H9 (cell line): ENCODE data around the gene SLC16A2. TPM values are rescaled to one million over a fixed set of nuclear protein-coding genes. Genes with fewer than 3 reads are reported as not detected.

ENCODE experiments used
- DNase-seq: peaks from one replicate; pipeline ENCODE4 v3.0.0-alpha.2; 2017
- H2AFZ ChIP-seq: one replicate; pipeline ENCODE4 v1.6.1; 2013; ENCODE audit warnings: mild to moderate bottlenecking, low read length, control low read depth, moderate library complexity
- H2AK5ac ChIP-seq: 2 replicates; pipeline ENCODE4 v1.6.1; 2013; ENCODE audit warnings: low read length, control low read depth, mixed read lengths; ENCODE audit not compliant: insufficient read length
- H2BK120ac ChIP-seq: one replicate; pipeline ENCODE4 v1.6.1; 2013; ENCODE audit warnings: low read depth, mild to moderate bottlenecking, low read length, control low read depth, inconsistent platforms; ENCODE audit not compliant: poor library complexity, severe bottlenecking
- H2BK12ac ChIP-seq: 2 replicates; pipeline ENCODE4 v1.6.1; 2013; ENCODE audit warnings: low read length, control low read depth, mixed read lengths, low read depth; ENCODE audit not compliant: insufficient read length
- H2BK15ac ChIP-seq: 2 replicates; pipeline ENCODE4 v1.6.1; 2013; ENCODE audit warnings: low read depth, low read length, control low read depth
- H2BK20ac ChIP-seq: one replicate; pipeline ENCODE4 v1.6.1; 2013; ENCODE audit warnings: low read depth, mild to moderate bottlenecking, low read length, control low read depth, inconsistent platforms; ENCODE audit not compliant: poor library complexity, severe bottlenecking
- H2BK5ac ChIP-seq: 2 replicates; pipeline ENCODE4 v1.6.1; 2013; ENCODE audit warnings: low read length, control low read depth, mixed read lengths; ENCODE audit not compliant: insufficient read length
- H3K14ac ChIP-seq: 2 replicates; pipeline ENCODE4 v1.6.1; 2013; ENCODE audit warnings: low read length, control low read depth; ENCODE audit not compliant: insufficient read depth
- H3K18ac ChIP-seq: 2 replicates; pipeline ENCODE4 v1.6.1; 2013; ENCODE audit warnings: low read depth, mild to moderate bottlenecking, mixed read lengths, low read length, control low read depth; ENCODE audit not compliant: insufficient read length
- H3K23ac ChIP-seq: 2 replicates; pipeline ENCODE4 v1.6.1; 2013; ENCODE audit warnings: low read length, control low read depth, mixed read lengths, low read depth; ENCODE audit not compliant: insufficient read length
- H3K23me2 ChIP-seq: 2 replicates; pipeline ENCODE4 v1.6.1; 2013; ENCODE audit warnings: low read depth, mild to moderate bottlenecking, mixed read lengths, low read length, control low read depth; ENCODE audit not compliant: insufficient read length, poor library complexity, severe bottlenecking
- H3K27ac ChIP-seq: 2 replicates; pipeline ENCODE4 v1.5.1; 2013; ENCODE audit warnings: low read length, control low read depth, mixed read lengths, low read depth; ENCODE audit not compliant: insufficient read length
- H3K27me3 ChIP-seq: 2 replicates; pipeline ENCODE4 v1.6.1; 2013; ENCODE audit warnings: low read length, control low read depth, inconsistent platforms; ENCODE audit not compliant: insufficient read depth
- H3K4ac ChIP-seq: 2 replicates; pipeline ENCODE4 v1.6.1; 2013; ENCODE audit warnings: low read depth, mild to moderate bottlenecking, control low read depth, inconsistent platforms, low read length, moderate library complexity
- H3K4me1 ChIP-seq: 2 replicates; pipeline ENCODE4 v1.6.1; 2013; ENCODE audit warnings: low read length, control low read depth, inconsistent platforms; ENCODE audit not compliant: insufficient read depth
- H3K4me2 ChIP-seq: 2 replicates; pipeline ENCODE4 v1.6.1; 2013; ENCODE audit warnings: low read length, control low read depth, mixed read lengths; ENCODE audit not compliant: insufficient read length, insufficient read depth
- H3K56ac ChIP-seq: 2 replicates; pipeline ENCODE4 v1.6.1; 2013; ENCODE audit warnings: low read depth, mild to moderate bottlenecking, mixed read lengths, low read length, control low read depth; ENCODE audit not compliant: insufficient read length
- H3K79me1 ChIP-seq: 2 replicates; pipeline ENCODE4 v1.6.1; 2013; ENCODE audit warnings: low read depth, mild to moderate bottlenecking, moderate library complexity, low read length, control low read depth, inconsistent platforms; ENCODE audit not compliant: insufficient read depth, poor library complexity, severe bottlenecking
- H3K79me2 ChIP-seq: 2 replicates; pipeline ENCODE4 v1.6.1; 2013; ENCODE audit warnings: low read length, control low read depth, inconsistent platforms; ENCODE audit not compliant: insufficient read depth
- H3K9ac ChIP-seq: 2 replicates; pipeline ENCODE4 v1.6.1; 2013; ENCODE audit warnings: low read length, control low read depth, mixed read lengths; ENCODE audit not compliant: insufficient read length; ENCODE audit errors: extremely low read depth
- H3K9me3 ChIP-seq: one replicate; pipeline ENCODE4 v1.6.1; 2013; ENCODE audit warnings: low read depth, low read length, inconsistent platforms; ENCODE audit not compliant: control insufficient read depth
- H3T11ph ChIP-seq: one replicate; pipeline ENCODE4 v1.6.1; 2013; ENCODE audit warnings: mild to moderate bottlenecking, low read length, control low read depth, inconsistent platforms
- H4K20me1 ChIP-seq: one replicate; pipeline ENCODE4 v1.6.1; 2013; ENCODE audit not compliant: control insufficient read depth, insufficient read length, insufficient read depth
- H4K5ac ChIP-seq: 2 replicates; pipeline ENCODE4 v1.6.1; 2013; ENCODE audit warnings: low read depth, mild to moderate bottlenecking, mixed read lengths, low read length, control low read depth; ENCODE audit not compliant: insufficient read length
- H4K8ac ChIP-seq: replicated peaks from 2 replicates; pipeline ENCODE4 v1.6.1; 2013; ENCODE audit warnings: low read length, control low read depth, mixed read lengths, low read depth; ENCODE audit not compliant: insufficient read length
- H4K91ac ChIP-seq: 2 replicates; pipeline ENCODE4 v1.6.1; 2013; ENCODE audit warnings: low read depth, mild to moderate bottlenecking, moderate library complexity, mixed read lengths, low read length, control low read depth; ENCODE audit not compliant: insufficient read length
- H3K27ac Mint-ChIP-seq, 3 experiments: 2 replicates in 2 of 3; 3 replicates in 1 of 3; pipeline ENCODE4 v1.8.0; 2020 to 2021; ENCODE audit warnings: mixed read lengths in 3 of 3, mild to moderate bottlenecking in 1 of 3, moderate library complexity in 1 of 3
- H3K27me3 Mint-ChIP-seq: 2 replicates; pipeline ENCODE4 v1.8.0; 2021; ENCODE audit warnings: low read depth, mild to moderate bottlenecking, moderate library complexity, mixed read lengths
- H3K36me3 Mint-ChIP-seq, 3 experiments: 2 replicates in 2 of 3; 3 replicates in 1 of 3; pipeline ENCODE4 v1.8.0; 2020 to 2021; ENCODE audit warnings: low read depth in 3 of 3, mixed read lengths in 3 of 3; ENCODE audit not compliant: insufficient read depth in 1 of 3
- H3K4me1 Mint-ChIP-seq, 2 experiments: 2 replicates each; pipeline ENCODE4 v1.8.0; 2020; ENCODE audit warnings: mixed read lengths in 2 of 2
- H3K4me3 Mint-ChIP-seq, 2 experiments: 2 replicates in 1 of 2; 3 replicates in 1 of 2; pipeline ENCODE4 v1.8.0; 2020 to 2021; ENCODE audit warnings: mild to moderate bottlenecking in 2 of 2, mixed read lengths in 2 of 2, moderate library complexity in 1 of 2
- H3K9me3 Mint-ChIP-seq, 2 experiments: 2 replicates in 1 of 2; 3 replicates in 1 of 2; pipeline ENCODE4 v1.8.0; 2020; ENCODE audit warnings: mild to moderate bottlenecking in 2 of 2, mixed read lengths in 2 of 2, moderate library complexity in 1 of 2
- CTCF ChIP-seq: fragments of 200-600 bp; sonication (generic); conservative IDR thresholded peaks from 3 replicates; pipeline ENCODE4 v1.8.0; 2021; ENCODE audit warnings: antibody characterized with exemption, mild to moderate bottlenecking
- WGBS: extraction: QIAGEN DNeasy Blood & Tissue Kit; methylation state at CpG from one replicate; pipeline ENCODE4 v1.1.7; 2013; ENCODE audit warnings: missing lambda C conversion rate, low lambda C conversion rate, mixed read lengths; ENCODE audit not compliant: insufficient read length; ENCODE audit errors: extremely low coverage; 5-methylcytosine and 5-hydroxymethylcytosine counted together
- total RNA-seq: library from RNA; stranded (reverse); gene quantifications from 2 replicates; pipeline ENCODE4 v1.2.1, GENCODE V29; 2021

Gene SLC16A2
- total RNA-seq, 1 experiment from 2014 or later = 17.1 TPM

- Histone ChIP-seq H3K27ac (no peak overlapping the region), H3K9ac (no peak overlapping the region), H4K20me1 (no peaks in the 10 kb centered on the region), H4K91ac (no peak overlapping the region), H2BK12ac (no peak overlapping the region), H3K27me3 (no peaks in the 10 kb centered on the region), H3K79me2 (no peaks in the 10 kb centered on the region), H3K23me2 (no peaks in the 10 kb centered on the region), H3K4me2 (no peak overlapping the region), H3K18ac (no peak overlapping the region), H2AFZ (no peak overlapping the region), H2BK15ac (no peak overlapping the region), H3K79me1 (no peaks in the 10 kb centered on the region), H3K23ac (no peak overlapping the region), H3K9me3 (no peaks in the 10 kb centered on the region), H2BK5ac (no peak overlapping the region), H2BK120ac (no peak overlapping the region), H3T11ph (no peak overlapping the region), H3K4ac (no peak overlapping the region), H3K56ac (no peak overlapping the region), H4K5ac (no peak overlapping the region), H3K14ac (no peak overlapping the region), H2BK20ac (no peak overlapping the region), H2AK5ac (no peak overlapping the region), H3K4me1 (peaks cover 7% of the 10 kb centered on the region; the same call in 1 of the 2 replicates), H4K8ac (no peak overlapping the region)
- WGBS = no CpG with 5 or more reads among the region's 1 CpG
- H3K27ac Mint-ChIP-seq = peak overlapping the region in 1 of 3 experiments; percentile 74; a peak in 1 of 7 replicates
- H3K4me3 Mint-ChIP-seq = no peak overlapping the region
- no peak for TF ChIP-seq CTCF
- H3K9me3 Mint-ChIP-seq = peaks cover 33 to 37% of the 10 kb centered on the region in 2 experiments
- no peak for DNase-seq
- peaks cover 33 to 36% of the 10 kb centered on the region in 2 experiments for H3K4me1 Mint-ChIP-seq
- H3K27me3 Mint-ChIP-seq = peaks cover 2% of the 10 kb centered on the region; the same call in 1 of the 2 replicates
- H3K36me3 Mint-ChIP-seq = peaks cover 0 to 2% (median 0%) of the 10 kb centered on the region in 3 experiments; a peak in 4 of 7 replicates
Measured at GRCh38 chrX:74490247-74490646, 69.0 kb downstream of the SLC16A2 start.
